Superior temporal gyrus (tissue), 1 donor: ENCODE data around the gene DNPH1.
A peak's percentile ranks its signal among the peaks of the same experiment; 100 is the strongest.

Source experiments
- DNase-seq: peaks from one replicate; pipeline ENCODE4 v3.0.0-alpha.2; 2016; ENCODE audit errors: extremely low spot score

The DNPH1 gene

DNA sequence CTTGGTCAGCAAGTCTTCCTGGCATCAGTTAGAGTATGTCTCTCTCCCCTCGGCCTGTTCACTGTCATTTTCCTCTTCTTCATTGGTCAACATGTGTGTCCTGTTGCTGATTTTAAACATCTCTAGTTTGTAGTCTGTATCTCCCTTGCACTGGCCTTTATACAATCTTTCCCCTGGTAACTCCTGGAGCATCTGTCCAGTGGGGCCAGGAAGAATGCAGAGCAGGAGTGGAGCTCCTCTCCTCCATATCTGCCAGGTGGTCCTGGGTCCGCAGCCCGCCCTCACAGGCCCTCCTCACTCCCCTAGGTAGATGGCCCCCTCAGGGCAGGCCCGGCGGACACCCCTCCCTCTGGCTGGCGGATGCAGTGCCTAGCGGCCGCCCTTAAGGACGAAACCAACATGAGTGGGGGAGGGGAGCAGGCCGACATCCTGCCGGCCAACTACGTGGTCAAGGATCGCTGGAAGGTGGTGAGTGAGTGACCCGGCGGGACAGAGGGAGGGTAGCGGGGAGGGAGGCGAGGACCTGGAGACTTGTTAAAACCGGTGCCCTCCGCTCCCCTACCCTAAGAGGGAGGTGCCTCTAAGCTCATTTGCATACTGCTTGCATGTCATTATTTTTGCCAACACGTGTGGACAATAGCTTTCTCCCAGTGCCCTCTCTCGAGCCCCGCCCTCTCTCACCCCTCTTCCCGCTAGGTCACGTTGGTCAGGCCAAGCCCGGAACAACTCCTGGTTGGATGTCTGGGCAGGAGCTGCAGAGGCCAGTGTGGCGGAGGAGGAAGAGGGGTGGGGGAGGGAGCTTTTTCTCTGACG lies 17.2 kb upstream of the DNPH1 start:
- DNase-seq = peak; percentile 77

- DNase-seq = no peak
Observed at GRCh38 chr6:43243664-43244321, 14.5 kb upstream of the DNPH1 start.

- peak; percentile 53 for DNase-seq
Observed at GRCh38 chr6:43242908-43243663, 13.8 kb upstream of the DNPH1 start, which contains the start of gene TTBK1. Gene TTBK1, plus strand, starts transcription at chr6:43243481. Its CDS starts 3,180 bp downstream, at chr6:43246661.

DNA sequence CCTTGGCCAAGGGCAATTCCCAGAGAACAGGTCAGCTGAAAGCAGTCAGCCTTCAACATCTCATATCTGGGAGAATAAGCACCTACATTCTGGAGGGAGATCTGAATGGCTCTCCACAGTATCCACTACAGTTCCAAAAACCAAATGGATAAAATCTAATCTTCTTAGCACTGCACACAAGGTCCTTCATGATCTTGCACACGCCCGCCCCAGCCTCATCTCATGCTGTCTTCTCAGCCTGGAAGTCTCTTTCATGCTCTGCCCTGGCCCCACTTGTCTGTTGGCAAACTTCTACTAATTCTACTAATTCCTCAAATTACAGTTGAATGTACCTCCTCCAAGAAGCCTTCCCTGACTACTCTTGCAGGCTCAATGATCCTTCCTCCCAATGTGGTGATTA lies 12.2 kb upstream of the DNPH1 start:
- no peak for DNase-seq

GRCh38 chr6:43240950-43241349 lies 11.7 kb upstream of the DNPH1 start:
- DNase-seq = no peak

DNA sequence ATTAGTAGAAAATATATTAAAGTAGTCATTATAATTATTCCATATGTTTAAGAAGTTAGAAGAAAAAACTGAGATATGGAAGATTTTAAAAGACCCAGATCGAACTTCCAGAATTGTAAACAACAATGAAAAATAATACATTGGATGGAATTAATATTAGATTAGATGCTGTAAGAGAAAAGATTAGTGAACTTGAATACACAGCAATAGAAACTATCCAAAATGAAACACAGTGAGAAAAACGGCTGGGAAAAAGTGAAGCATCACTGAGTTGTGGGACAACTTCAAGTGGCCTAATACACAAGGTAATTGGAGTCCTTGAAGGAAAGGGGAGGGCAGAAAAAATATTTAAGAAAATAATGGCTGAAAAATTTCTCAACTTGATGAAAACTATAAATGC lies 9.8 kb upstream of the DNPH1 start:
- no peak for DNase-seq

- no peak for DNase-seq
Observed at GRCh38 chr6:43235841-43236240, 6.6 kb upstream of the DNPH1 start.

- DNase-seq = no peak
Observed at GRCh38 chr6:43231735-43232450, 2.6 kb upstream of the DNPH1 start.

DNA sequence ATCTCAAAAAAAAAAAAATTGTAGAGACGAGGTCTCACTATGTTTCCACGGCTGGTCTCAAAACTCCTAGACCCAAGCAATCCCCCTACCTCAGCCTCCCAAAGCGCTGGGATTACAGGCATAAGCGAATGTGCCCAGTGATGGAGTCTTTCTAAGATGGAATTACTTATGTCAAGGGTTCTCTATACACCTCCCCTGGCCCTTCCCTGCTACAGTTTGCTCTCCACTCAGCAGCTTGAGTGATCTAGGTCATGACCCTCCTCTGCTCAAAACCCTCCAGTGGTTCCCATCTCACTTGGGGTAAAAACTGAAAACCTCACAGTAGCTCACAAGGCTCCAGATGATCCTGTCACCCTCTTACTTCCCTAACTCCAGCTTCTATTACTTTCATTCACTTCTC lies 1.8 kb upstream of the DNPH1 start:
- DNase-seq = no peak

DNA sequence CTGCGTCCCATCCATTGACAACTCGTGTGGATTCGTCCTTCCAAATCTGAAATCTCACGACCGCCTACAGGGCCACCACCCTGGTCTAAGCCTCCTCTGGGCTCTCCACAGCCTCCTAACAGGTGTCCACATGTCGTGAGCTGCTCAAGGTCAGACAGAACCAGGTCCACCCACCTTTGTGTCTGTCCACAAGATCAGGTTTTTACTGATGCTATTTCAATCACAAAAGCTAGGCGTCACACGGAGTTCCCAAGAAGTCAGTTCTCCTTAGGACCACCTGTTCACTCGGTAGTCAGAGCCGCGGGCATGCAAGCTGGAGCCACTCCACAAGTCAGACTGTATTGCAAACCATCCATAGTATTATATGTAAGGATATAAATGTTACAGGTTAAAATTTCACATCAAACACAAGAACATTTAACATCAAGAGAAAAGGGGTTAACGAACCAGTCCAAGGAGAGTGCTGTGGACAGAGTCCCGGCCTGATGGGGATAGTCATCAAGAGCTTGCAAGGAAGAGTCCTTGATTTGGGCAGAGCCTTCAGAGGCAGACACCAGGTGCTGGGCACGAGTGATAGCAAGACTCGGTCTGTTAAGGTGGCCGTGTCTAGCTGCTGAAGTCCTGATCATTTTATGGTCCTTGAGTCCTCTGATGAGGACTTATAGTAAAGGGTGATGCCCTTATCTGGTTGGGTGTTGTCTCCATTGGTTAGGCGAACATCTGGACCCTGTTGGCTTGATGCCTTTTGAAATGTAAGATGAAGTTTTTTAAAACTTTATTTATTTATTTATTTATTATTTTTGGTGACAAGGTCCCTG lies 731 bp upstream of the DNPH1 start:
- no peak for DNase-seq

GRCh38 chr6:43226192-43226851 lies 3.0 kb downstream of the DNPH1 start:
- no peak for DNase-seq

- no peak for DNase-seq
Observed at GRCh38 chr6:43223175-43223574, 6.1 kb downstream of the DNPH1 start.

- DNase-seq = no peak
Observed at GRCh38 chr6:43222418-43223059, 6.7 kb downstream of the DNPH1 start.

DNA sequence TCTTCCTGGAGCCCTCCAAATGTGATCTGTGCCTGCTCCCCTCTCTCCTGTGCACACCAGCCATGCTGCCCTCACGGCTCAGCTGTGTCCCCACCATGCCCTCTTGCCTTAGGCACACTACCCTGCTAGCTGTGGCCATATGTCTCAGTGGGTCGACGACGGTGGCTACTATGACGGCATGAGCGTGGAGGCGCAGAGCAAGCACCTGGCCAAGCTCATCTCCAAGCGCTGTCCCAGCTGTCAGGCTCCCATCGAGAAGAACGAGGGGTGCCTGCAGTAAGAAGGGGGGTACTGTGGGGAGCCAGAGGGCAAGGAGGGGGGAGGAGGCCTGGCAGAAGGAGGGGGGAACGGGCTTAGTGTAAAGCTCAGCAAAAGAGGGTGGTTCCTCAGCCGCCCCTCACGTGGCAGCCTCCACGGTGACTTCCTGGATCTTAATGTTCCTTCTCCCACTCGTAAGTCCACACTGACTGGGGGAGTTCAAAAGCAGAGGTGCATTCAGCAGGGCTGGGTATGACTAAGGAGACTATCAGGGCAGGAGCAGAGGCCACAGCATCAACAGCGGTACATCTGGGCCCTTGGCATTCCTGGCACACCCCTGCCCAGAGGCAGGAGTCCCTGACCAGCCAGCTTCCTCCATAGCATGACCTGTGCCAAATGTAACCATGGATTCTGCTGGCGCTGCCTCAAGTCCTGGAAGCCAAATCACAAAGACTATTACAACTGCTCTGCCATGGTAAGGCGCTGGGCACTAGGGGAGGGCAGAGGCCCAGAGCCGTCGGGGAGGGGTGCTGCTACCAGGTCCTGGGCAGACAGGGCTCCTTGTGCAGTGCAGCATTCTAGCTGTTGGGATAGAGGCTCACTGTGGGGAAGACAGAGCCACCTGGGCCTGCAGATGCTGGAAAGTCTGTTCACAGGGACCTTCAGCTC lies 8.0 kb downstream of the DNPH1 start:
- no peak for DNase-seq

- DNase-seq = no peak
Observed at GRCh38 chr6:43220439-43220951, 8.8 kb downstream of the DNPH1 start.

DNA sequence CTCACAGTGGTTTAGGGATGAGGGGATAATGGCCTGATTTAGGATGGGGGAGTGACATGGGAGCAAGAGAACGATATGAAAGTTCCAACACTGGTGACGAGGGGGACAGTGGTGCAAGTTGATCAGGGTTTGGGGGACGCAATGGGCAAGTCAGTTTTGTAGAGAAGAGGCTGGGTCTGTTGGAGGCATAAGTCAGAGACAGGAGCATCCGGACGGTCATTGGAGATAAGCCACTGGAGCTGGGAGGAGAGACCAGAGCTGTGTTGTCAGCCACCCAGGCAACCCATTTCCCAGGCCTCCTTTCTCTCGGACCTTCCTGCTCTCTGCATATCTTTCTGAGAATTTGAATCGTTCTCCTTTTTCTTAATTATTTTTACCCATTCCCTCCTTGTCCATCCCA lies 9.5 kb downstream of the DNPH1 start:
- no peak for DNase-seq

- DNase-seq = no peak
Observed at GRCh38 chr6:43219119-43219518, 10.2 kb downstream of the DNPH1 start.

DNA sequence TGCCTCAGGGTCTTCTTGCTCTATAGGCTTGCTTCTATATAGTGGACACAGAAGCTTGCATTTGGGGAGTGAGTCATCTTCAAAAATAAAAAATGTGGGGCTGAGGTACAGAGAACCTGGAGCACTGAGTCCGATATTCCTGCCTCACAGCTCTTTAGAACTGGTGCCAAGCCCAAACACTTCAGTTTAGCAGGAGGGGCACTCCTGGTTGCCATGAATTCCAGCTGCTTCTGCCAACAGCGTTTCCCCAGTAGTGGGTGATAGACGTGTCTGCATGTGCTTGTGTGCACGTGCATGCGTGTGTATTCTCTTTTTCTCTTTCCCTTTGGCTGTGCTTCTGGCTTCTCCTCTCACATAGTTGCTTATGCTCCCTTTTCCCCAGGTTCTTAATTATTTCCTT lies 11.9 kb downstream of the DNPH1 start:
- DNase-seq = no peak

DNA sequence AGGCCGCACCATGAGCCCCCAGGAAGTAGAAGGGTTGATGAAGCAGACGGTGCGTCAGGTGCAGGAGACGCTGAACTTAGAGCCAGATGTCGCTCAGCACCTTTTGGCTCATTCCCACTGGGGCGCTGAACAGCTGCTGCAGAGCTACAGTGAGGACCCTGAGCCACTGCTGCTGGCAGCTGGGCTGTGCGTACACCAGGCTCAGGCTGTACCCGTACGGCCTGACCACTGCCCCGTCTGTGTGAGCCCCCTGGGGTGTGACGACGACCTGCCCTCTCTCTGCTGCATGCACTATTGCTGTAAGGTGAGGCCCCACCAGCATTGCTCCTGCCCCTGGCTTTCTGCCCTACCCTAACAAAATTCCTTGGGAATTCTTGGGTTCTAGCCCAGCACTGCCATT lies 13.1 kb downstream of the DNPH1 start:
- no peak for DNase-seq
